IMR-90 (cell line): ENCODE measurements around the gene PMEPA1. TPM values are rescaled to one million over a fixed set of nuclear protein-coding genes. Genes with fewer than 3 reads are reported as not detected.

ENCODE experiments used
- ATAC-seq: fragments of 200-7000 bp; cut with Tn5 transposase; 2 replicates; pipeline ENCODE4 v1.9.1; 2020; ENCODE audit warnings: low read depth, mild to moderate bottlenecking, moderate library complexity
- BruUV-seq: library from RNA; stranded (reverse); fragments of 400-500 nt; replicated peaks from 2 replicates; lab custom pipeline; 2021; lab: Mats Ljungman, UMichigan
- CTCF ChIA-PET: fragments of 300-600 bp; formaldehyde crosslinking; extraction: SDS; loops from one replicate; lab custom pipeline; 2021; ENCODE audit warnings: antibody characterized with exemption; lab: Yijun Ruan, JAX
- POLR2A ChIA-PET: fragments of 300-600 bp; sonication (Branson Sonifier 250); formaldehyde crosslinking; loops from one replicate; lab custom pipeline; 2022; ENCODE audit warnings: antibody characterized with exemption; ENCODE audit not compliant: unreplicated experiment; lab: Charles Lee
- DNase-seq: peaks from one replicate; pipeline ENCODE4 v3.0.0; 2013
- H2AFZ ChIP-seq: replicated peaks from 2 replicates; pipeline ENCODE3; 2013; ENCODE audit warnings: low read length, mild to moderate bottlenecking; ENCODE audit not compliant: poor library complexity
- H2AK5ac ChIP-seq: 2 replicates; pipeline ENCODE4 v1.6.1; 2013; ENCODE audit warnings: low read depth, low read length, inconsistent platforms
- H2AK9ac ChIP-seq: replicated peaks from 2 replicates; pipeline ENCODE3; 2013; ENCODE audit warnings: mild to moderate bottlenecking, low read depth, low read length, moderate library complexity; ENCODE audit not compliant: poor library complexity
- H2BK120ac ChIP-seq: 2 replicates; pipeline ENCODE4 v1.6.1; 2013; ENCODE audit warnings: low read depth, low read length, inconsistent platforms
- H2BK15ac ChIP-seq: 3 replicates; pipeline ENCODE4 v1.6.1; 2013; ENCODE audit warnings: low read depth, low read length, inconsistent platforms
- H2BK20ac ChIP-seq: 2 replicates; pipeline ENCODE4 v1.6.1; 2013; ENCODE audit warnings: low read depth, mild to moderate bottlenecking, inconsistent platforms, low read length, moderate library complexity
- H2BK5ac ChIP-seq: 2 replicates; pipeline ENCODE4 v1.6.1; 2013; ENCODE audit warnings: mild to moderate bottlenecking, low read depth, low read length, inconsistent platforms; ENCODE audit not compliant: poor library complexity, severe bottlenecking
- H3K14ac ChIP-seq: replicated peaks from 2 replicates; pipeline ENCODE4 v1.6.1; 2013; ENCODE audit warnings: low read depth, low read length, inconsistent platforms
- H3K18ac ChIP-seq: 2 replicates; pipeline ENCODE4 v1.6.1; 2013; ENCODE audit warnings: low read depth, low read length, control low read depth
- H3K23ac ChIP-seq: 2 replicates; pipeline ENCODE4 v1.6.1; 2013; ENCODE audit warnings: low read depth, low read length, inconsistent platforms
- H3K27ac ChIP-seq: 2 replicates; pipeline ENCODE4 v1.5.1; 2013; ENCODE audit warnings: mild to moderate bottlenecking, control low read depth, low read length; ENCODE audit not compliant: insufficient read depth
- H3K27me3 ChIP-seq: 2 replicates; pipeline ENCODE4 v1.6.1; 2013; ENCODE audit warnings: low read length; ENCODE audit not compliant: control insufficient read depth, insufficient read depth
- H3K36me3 ChIP-seq: 2 replicates; pipeline ENCODE4 v1.6.1; 2013; ENCODE audit warnings: low read length, mixed read lengths; ENCODE audit not compliant: control insufficient read depth, insufficient read depth
- H3K4ac ChIP-seq: 2 replicates; pipeline ENCODE4 v1.6.1; 2013; ENCODE audit warnings: low read depth, low read length, inconsistent platforms
- H3K4me1 ChIP-seq: 2 replicates; pipeline ENCODE4 v1.6.1; 2013; ENCODE audit warnings: low read length, mixed read lengths; ENCODE audit not compliant: control insufficient read depth, insufficient read depth
- H3K4me2 ChIP-seq: 2 replicates; pipeline ENCODE4 v1.6.1; 2013; ENCODE audit warnings: low read depth, mild to moderate bottlenecking, control low read depth, low read length, moderate library complexity
- H3K4me3 ChIP-seq: 2 replicates; pipeline ENCODE4 v1.5.1; 2013; ENCODE audit warnings: low read depth, mild to moderate bottlenecking, control low read depth, low read length, moderate library complexity; ENCODE audit not compliant: insufficient read depth
- H3K56ac ChIP-seq: 2 replicates; pipeline ENCODE4 v1.6.1; 2013; ENCODE audit warnings: low read length, inconsistent platforms; ENCODE audit not compliant: insufficient read depth; ENCODE audit errors: extremely low read depth
- H3K79me1 ChIP-seq, 2 experiments: 2 replicates each; pipeline ENCODE4 v1.6.1; 2013; ENCODE audit warnings: low read length in 2 of 2, inconsistent platforms in 1 of 2, low read depth in 1 of 2
- H3K9ac ChIP-seq: 2 replicates; pipeline ENCODE4 v1.6.1; 2013; ENCODE audit warnings: low read depth, low read length, control low read depth
- H3K9me1 ChIP-seq: 2 replicates; pipeline ENCODE4 v1.6.1; 2013; ENCODE audit warnings: low read length, inconsistent platforms; ENCODE audit not compliant: insufficient read depth
- H3K9me3 ChIP-seq: 2 replicates; pipeline ENCODE4 v1.6.1; 2013; ENCODE audit warnings: low read length; ENCODE audit not compliant: control insufficient read depth, insufficient read depth
- H4K20me1 ChIP-seq: 2 replicates; pipeline ENCODE4 v1.6.1; 2013; ENCODE audit warnings: low read length, inconsistent platforms; ENCODE audit not compliant: insufficient read depth
- H4K5ac ChIP-seq: 2 replicates; pipeline ENCODE4 v1.6.1; 2013; ENCODE audit warnings: mild to moderate bottlenecking, low read depth, low read length, control low read depth
- H4K8ac ChIP-seq, 2 experiments: 2 replicates each; pipeline ENCODE4 v1.6.1; 2013; ENCODE audit warnings: low read depth in 2 of 2, low read length in 2 of 2, control low read depth in 1 of 2, inconsistent platforms in 1 of 2
- H4K91ac ChIP-seq: 2 replicates; pipeline ENCODE4 v1.6.1; 2013; ENCODE audit warnings: low read depth, low read length, inconsistent platforms; ENCODE audit not compliant: insufficient read depth
- BHLHE40 ChIP-seq: fragments of 150-350 bp; IDR thresholded peaks from 2 replicates; pipeline ENCODE4 v1.6.1; 2016; ENCODE audit warnings: mild to moderate bottlenecking, low read depth, low read length
- CEBPB ChIP-seq: IDR thresholded peaks from 2 replicates; pipeline ENCODE4 v1.6.1; 2012; ENCODE audit warnings: low read depth, low read length, improper control_type of control experiment
- CHD1 ChIP-seq: IDR thresholded peaks from 2 replicates; pipeline ENCODE4 v1.6.1; 2012; ENCODE audit warnings: low read depth, low read length, improper control_type of control experiment
- ELK1 ChIP-seq: fragments of 150-350 bp; IDR thresholded peaks from 2 replicates; pipeline ENCODE4 v1.6.1; 2016; ENCODE audit warnings: low read depth, mild to moderate bottlenecking, low read length, moderate library complexity, borderline replicate concordance
- POLR2A ChIP-seq: IDR thresholded peaks from 2 replicates; pipeline ENCODE4 v1.6.1; 2012; ENCODE audit warnings: mild to moderate bottlenecking, low read depth, low read length
- RCOR1 ChIP-seq: IDR thresholded peaks from 2 replicates; pipeline ENCODE4 v1.6.1; 2012; ENCODE audit warnings: mild to moderate bottlenecking, low read length, improper control_type of control experiment; ENCODE audit not compliant: insufficient replicate concordance
- RFX5 ChIP-seq: IDR thresholded peaks from 2 replicates; pipeline ENCODE4 v1.8.0; 2012; ENCODE audit warnings: low read depth, mild to moderate bottlenecking, low read length, moderate library complexity
- SMC3 ChIP-seq: fragments of 150-350 bp; IDR thresholded peaks from 2 replicates; pipeline ENCODE4 v1.6.1; 2016; ENCODE audit warnings: low read depth, mild to moderate bottlenecking, antibody characterized with exemption, low read length, moderate library complexity
- WGBS, 2 experiments: methylation state at CpG; one replicate each; pipeline versions ENCODE4 v1.1.5 to v1.1.7; 2013; ENCODE audit warnings: missing lambda C conversion rate in 2 of 2; ENCODE audit not compliant: insufficient read length in 1 of 2; ENCODE audit errors: extremely low coverage in 2 of 2; 5-methylcytosine and 5-hydroxymethylcytosine counted together
- dilution Hi-C: fragments of 300-500 bp; cut with HindIII; formaldehyde crosslinking; loops from one replicate; pipeline ENCODE4 v1.14.3; 2018; ENCODE audit warnings: low sequenced_read_pairs; ENCODE audit not compliant: unreplicated experiment
- in situ Hi-C: fragments of 300-500 bp; cut with MboI; formaldehyde crosslinking; loops from 3 replicates; pipeline ENCODE4 v1.14.3; 2019; ENCODE audit warnings: low sequenced_read_pairs, inconsistent platforms, mixed read lengths
- intact Hi-C: fragments of 100-400 bp; cut with micrococcal nuclease; formaldehyde crosslinking; loops from 2 replicates; pipeline ENCODE4 v1.10.0; 2022
- polyA plus RNA-seq, 3 experiments: library from polyadenylated mRNA; depleted of rRNA; stranded (reverse); fragments of >200 nt; gene quantifications; 2 replicates each; pipeline ENCODE4 v1.2.3, GENCODE V29; 2012; ENCODE audit warnings: low replicate concordance in 1 of 3
- total RNA-seq: library from RNA; depleted of rRNA; stranded (reverse); fragments of >200 nt; gene quantifications from 2 replicates; pipeline ENCODE4 v1.2.3, GENCODE V29; 2012
- TF ChIP-seq, protein P1 (sequence below): conservative IDR thresholded peaks from 2 replicates; pipeline ENCODE4 v1.5.1; 2012; ENCODE audit warnings: mild to moderate bottlenecking, low read depth, low read length, improper control_type of control experiment

The PMEPA1 gene
- total and polyA plus RNA-seq, 2 of the 4 experiments (the other 2 are of a cell fraction), result 2.0 to 6.9 TPM

DNA sequence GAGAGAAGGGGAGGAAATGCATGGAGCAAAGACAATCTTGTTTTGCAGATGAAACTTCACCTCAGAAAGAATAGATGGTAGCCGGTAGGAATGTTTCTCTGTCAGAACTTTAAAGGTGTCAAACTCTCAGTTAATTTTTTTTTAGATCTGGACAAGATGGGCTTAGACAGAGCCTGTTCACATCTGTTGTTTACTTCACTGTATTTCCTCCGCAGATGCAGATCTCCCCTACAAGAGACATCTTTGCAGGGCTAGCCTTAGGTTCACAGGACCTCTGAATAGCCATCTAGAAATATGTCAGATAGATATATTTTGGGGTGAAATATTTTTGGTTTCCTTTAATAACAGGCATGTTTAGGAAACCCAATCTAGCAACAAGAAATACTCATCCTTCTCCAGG lies 77.5 kb downstream of the PMEPA1 start:
- no peak overlapping the region for H3K9ac ChIP-seq
- no peak overlapping the region for H3K27ac ChIP-seq
- no peak overlapping the region for H4K5ac ChIP-seq
- H3K18ac ChIP-seq, result no peak overlapping the region
- dilution Hi-C loops (no loop called here), in situ Hi-C loops (no loop called here), intact Hi-C loops (no loop called here)
- no peak overlapping the region for H2BK15ac ChIP-seq
- no peak overlapping the region for H3K4me3 ChIP-seq
- H4K20me1 ChIP-seq, result no peaks in the 10 kb centered on the region
- no peaks in the 10 kb centered on the region for H3K36me3 ChIP-seq
- H3K9me1 ChIP-seq, result no peaks in the 10 kb centered on the region
- no peak overlapping the region for H4K91ac ChIP-seq
- H3K4me2 ChIP-seq, result no peak overlapping the region
- H3K14ac ChIP-seq, result no peak overlapping the region
- no peak overlapping the region for H3K23ac ChIP-seq
- no CpG with 5 or more reads among the region's 2 CpGs for WGBS, 2 experiments
- H2BK20ac ChIP-seq, result no peak overlapping the region
- no peak overlapping the region for H3K4ac ChIP-seq
- POLR2A ChIA-PET, result no interaction called here
- no peak overlapping the region for H4K8ac ChIP-seq
- H3K56ac ChIP-seq, result no peak overlapping the region
- H3K27me3 ChIP-seq, result peaks cover 4% of the 10 kb centered on the region
- H3K79me1 ChIP-seq, result no peaks in the 10 kb centered on the region
- no TSS peak for BruUV-seq
- no peak overlapping the region for H2BK120ac ChIP-seq
- TF ChIP-seq BHLHE40 (no peak), ELK1 (no peak), CHD1 (no peak), SMC3 (no peak), CEBPB (no peak), RCOR1 (no peak), RFX5 (no peak), POLR2A (no peak)
- TF ChIP-seq, protein P1, sequence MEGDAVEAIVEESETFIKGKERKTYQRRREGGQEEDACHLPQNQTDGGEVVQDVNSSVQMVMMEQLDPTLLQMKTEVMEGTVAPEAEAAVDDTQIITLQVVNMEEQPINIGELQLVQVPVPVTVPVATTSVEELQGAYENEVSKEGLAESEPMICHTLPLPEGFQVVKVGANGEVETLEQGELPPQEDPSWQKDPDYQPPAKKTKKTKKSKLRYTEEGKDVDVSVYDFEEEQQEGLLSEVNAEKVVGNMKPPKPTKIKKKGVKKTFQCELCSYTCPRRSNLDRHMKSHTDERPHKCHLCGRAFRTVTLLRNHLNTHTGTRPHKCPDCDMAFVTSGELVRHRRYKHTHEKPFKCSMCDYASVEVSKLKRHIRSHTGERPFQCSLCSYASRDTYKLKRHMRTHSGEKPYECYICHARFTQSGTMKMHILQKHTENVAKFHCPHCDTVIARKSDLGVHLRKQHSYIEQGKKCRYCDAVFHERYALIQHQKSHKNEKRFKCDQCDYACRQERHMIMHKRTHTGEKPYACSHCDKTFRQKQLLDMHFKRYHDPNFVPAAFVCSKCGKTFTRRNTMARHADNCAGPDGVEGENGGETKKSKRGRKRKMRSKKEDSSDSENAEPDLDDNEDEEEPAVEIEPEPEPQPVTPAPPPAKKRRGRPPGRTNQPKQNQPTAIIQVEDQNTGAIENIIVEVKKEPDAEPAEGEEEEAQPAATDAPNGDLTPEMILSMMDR, result no peak
- no peak overlapping the region for H2AK5ac ChIP-seq
- DNase-seq, result no peak
- H2BK5ac ChIP-seq, result no peak overlapping the region
- CTCF ChIA-PET, result no interaction called here
- peaks cover 4% of the 10 kb centered on the region; the same call in 1 of the 2 replicates for H3K4me1 ChIP-seq
- no peak overlapping the region for H2AK9ac ChIP-seq
- no peaks in the 10 kb centered on the region for H3K9me3 ChIP-seq
- no peak overlapping the region for H2AFZ ChIP-seq
- ATAC-seq, result no peak
